Hepatocyte (in vitro differentiated cells): ENCODE data around the gene ECHS1. TPM values are rescaled to one million over a fixed set of nuclear protein-coding genes. Genes with fewer than 3 reads are reported as not detected.

Experiments
- DNase-seq: peaks from one replicate; pipeline ENCODE4 v3.0.0-alpha.2; 2016; ENCODE audit warnings: low spot score
- H2AFZ ChIP-seq: fragments of 200-600 bp; sonication (generic); 2 replicates; pipeline ENCODE4 v1.6.0; 2016; ENCODE audit warnings: antibody characterized with exemption, mild to moderate bottlenecking
- H3K27ac ChIP-seq: fragments of 200-600 bp; sonication (generic); 2 replicates; pipeline ENCODE4 v1.5.1; 2016; ENCODE audit warnings: mild to moderate bottlenecking
- H3K27me3 ChIP-seq: fragments of 200-600 bp; sonication (generic); 2 replicates; pipeline ENCODE4 v1.6.1; 2016
- H3K36me3 ChIP-seq: fragments of 200-600 bp; sonication (generic); replicated peaks from 2 replicates; pipeline ENCODE4 v1.5.1; 2016; ENCODE audit warnings: low read depth; ENCODE audit not compliant: insufficient read depth
- H3K4me1 ChIP-seq: fragments of 200-600 bp; sonication (generic); 2 replicates; pipeline ENCODE4 v1.5.1; 2016; ENCODE audit warnings: mild to moderate bottlenecking, moderate library complexity; ENCODE audit not compliant: insufficient read depth
- H3K4me2 ChIP-seq: fragments of 200-600 bp; sonication (generic); 2 replicates; pipeline ENCODE4 v1.6.0; 2016
- H3K4me3 ChIP-seq: fragments of 200-600 bp; sonication (generic); 2 replicates; pipeline ENCODE4 v1.5.1; 2016; ENCODE audit warnings: mild to moderate bottlenecking
- H3K79me2 ChIP-seq: fragments of 200-600 bp; sonication (generic); 2 replicates; pipeline ENCODE4 v1.6.0; 2017; ENCODE audit warnings: mild to moderate bottlenecking
- H3K9me2 ChIP-seq: fragments of 200-600 bp; sonication (generic); replicated peaks from 2 replicates; pipeline ENCODE4 v1.6.0; 2017; ENCODE audit warnings: mild to moderate bottlenecking; ENCODE audit not compliant: insufficient read depth
- H3K9me3 ChIP-seq: fragments of 200-600 bp; sonication (generic); 2 replicates; pipeline ENCODE4 v1.5.1; 2016; ENCODE audit warnings: low read depth, mild to moderate bottlenecking
- H4K20me1 ChIP-seq: fragments of 200-600 bp; sonication (generic); 2 replicates; pipeline ENCODE4 v1.6.0; 2016; ENCODE audit warnings: mild to moderate bottlenecking; ENCODE audit not compliant: insufficient read depth, poor library complexity, severe bottlenecking
- CTCF ChIP-seq: fragments of 200-600 bp; sonication (generic); IDR thresholded peaks from 2 replicates; pipeline ENCODE4 v1.5.1; 2016; ENCODE audit warnings: antibody characterized with exemption, mild to moderate bottlenecking; ENCODE audit not compliant: poor library complexity
- EZH2 ChIP-seq: fragments of 200-600 bp; sonication (generic); IDR thresholded peaks from 2 replicates; pipeline ENCODE4 v1.6.1; 2016; ENCODE audit warnings: antibody characterized with exemption, mild to moderate bottlenecking, borderline replicate concordance
- EZH2phosphoT487 ChIP-seq: fragments of 200-600 bp; sonication (generic); IDR thresholded peaks from one replicate; pipeline ENCODE4 v1.6.1; 2018; ENCODE audit warnings: antibody characterized with exemption, mild to moderate bottlenecking, low read depth, moderate library complexity; ENCODE audit not compliant: unreplicated experiment, severe bottlenecking
- WGBS: methylation state at CpG from one replicate; pipeline ENCODE4 v1.1.6; 2016; ENCODE audit warnings: low lambda C conversion rate; ENCODE audit errors: missing lambda C conversion rate; 5-methylcytosine and 5-hydroxymethylcytosine counted together
- polyA plus RNA-seq: library from polyadenylated mRNA; unstranded; fragments of >200 nt; fragmentation: Nextera tagmentation; extraction: Ambion mirVana; gene quantifications from 2 replicates; pipeline ENCODE4 v1.2.1, GENCODE V29; 2016
- total RNA-seq: library from RNA; depleted of rRNA; stranded (reverse); fragments of >200 nt; gene quantifications from 2 replicates; pipeline ENCODE4 v1.2.3, GENCODE V29; 2014

The ECHS1 gene
- total and polyA plus RNA-seq, 2 experiments from 2014 or later = 146 to 204 TPM

- Histone ChIP-seq H3K27me3 (no peaks in the 10 kb centered on the region), H3K79me2 (no peaks in the 10 kb centered on the region), H2AFZ (no peak overlapping the region), H3K4me1 (peaks cover 8% of the 10 kb centered on the region), H3K4me3 (no peak overlapping the region), H3K36me3 (no peaks in the 10 kb centered on the region), H3K4me2 (no peak overlapping the region), H3K27ac (no peak overlapping the region), H3K9me3 (no peaks in the 10 kb centered on the region), H4K20me1 (no peaks in the 10 kb centered on the region), H3K9me2 (no peaks in the 10 kb centered on the region)
- TF ChIP-seq EZH2 = no peak
- TF ChIP-seq CTCF = no peak
- no peak for TF ChIP-seq EZH2phosphoT487
- 96% methylated on average over 13 of the region's 13 CpGs for WGBS
- DNase-seq = no peak
Observed at GRCh38 chr10:133362846-133363245, 10.3 kb downstream of the ECHS1 start.

GRCh38 chr10:133361773-133362441 lies 11.2 kb downstream of the ECHS1 start:
- Histone ChIP-seq H4K20me1 (no peaks in the 10 kb centered on the region), H3K36me3 (no peaks in the 10 kb centered on the region), H3K9me3 (no peaks in the 10 kb centered on the region), H3K4me3 (no peak overlapping the region), H3K4me1 (peaks cover 17% of the 10 kb centered on the region), H3K79me2 (no peaks in the 10 kb centered on the region), H3K4me2 (no peak overlapping the region), H3K9me2 (no peaks in the 10 kb centered on the region), H3K27me3 (no peaks in the 10 kb centered on the region), H3K27ac (no peak overlapping the region), H2AFZ (no peak overlapping the region)
- no peak for DNase-seq
- 95% methylated on average over 18 of the region's 18 CpGs for WGBS
- TF ChIP-seq EZH2phosphoT487 (no peak), CTCF (no peak), EZH2 (no peak)

DNA sequence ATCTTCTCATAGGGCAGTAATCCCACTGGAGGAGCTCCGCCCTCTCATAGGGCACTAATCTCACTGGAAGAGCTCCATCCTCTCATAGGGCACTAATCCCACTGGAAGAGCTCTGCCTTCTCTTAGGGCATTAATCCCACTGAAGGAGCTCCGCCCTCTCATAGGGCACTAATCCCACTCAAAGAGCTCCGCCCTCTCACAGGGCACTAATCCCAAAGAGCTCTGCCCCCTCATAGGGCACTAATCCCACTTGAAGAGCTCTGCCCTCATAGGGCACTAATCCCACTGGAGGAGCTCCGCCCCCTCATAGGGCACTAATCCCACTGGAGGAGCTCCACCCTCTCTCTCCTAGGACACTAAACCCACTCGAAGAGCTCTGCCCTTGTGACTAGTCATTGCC lies 11.9 kb downstream of the ECHS1 start:
- no peaks in the 10 kb centered on the region for H3K79me2 ChIP-seq
- no peaks in the 10 kb centered on the region for H3K9me3 ChIP-seq
- no peaks in the 10 kb centered on the region for H4K20me1 ChIP-seq
- H3K27me3 ChIP-seq = no peaks in the 10 kb centered on the region
- peaks cover 21% of the 10 kb centered on the region for H3K4me1 ChIP-seq
- no peak overlapping the region for H3K4me3 ChIP-seq
- TF ChIP-seq CTCF = no peak
- no peak for TF ChIP-seq EZH2phosphoT487
- TF ChIP-seq EZH2 = no peak
- no peaks in the 10 kb centered on the region for H3K9me2 ChIP-seq
- H3K27ac ChIP-seq = no peak overlapping the region
- WGBS = 94% methylated on average over 5 of the region's 5 CpGs
- no peak for DNase-seq
- H3K36me3 ChIP-seq = no peaks in the 10 kb centered on the region
- no peak overlapping the region for H2AFZ ChIP-seq
- H3K4me2 ChIP-seq = no peak overlapping the region
